ENCODE data around the gene TCP1. TPM values are rescaled to one million over a fixed set of nuclear protein-coding genes. Genes with fewer than 3 reads are reported as not detected.

The TCP1 gene
- total and polyA plus RNA-seq, 2 of the 13 experiments (the other 11 are each of a cell fraction or from before 2014, with no cell fraction given), result 116 to 553 TPM

DNA sequence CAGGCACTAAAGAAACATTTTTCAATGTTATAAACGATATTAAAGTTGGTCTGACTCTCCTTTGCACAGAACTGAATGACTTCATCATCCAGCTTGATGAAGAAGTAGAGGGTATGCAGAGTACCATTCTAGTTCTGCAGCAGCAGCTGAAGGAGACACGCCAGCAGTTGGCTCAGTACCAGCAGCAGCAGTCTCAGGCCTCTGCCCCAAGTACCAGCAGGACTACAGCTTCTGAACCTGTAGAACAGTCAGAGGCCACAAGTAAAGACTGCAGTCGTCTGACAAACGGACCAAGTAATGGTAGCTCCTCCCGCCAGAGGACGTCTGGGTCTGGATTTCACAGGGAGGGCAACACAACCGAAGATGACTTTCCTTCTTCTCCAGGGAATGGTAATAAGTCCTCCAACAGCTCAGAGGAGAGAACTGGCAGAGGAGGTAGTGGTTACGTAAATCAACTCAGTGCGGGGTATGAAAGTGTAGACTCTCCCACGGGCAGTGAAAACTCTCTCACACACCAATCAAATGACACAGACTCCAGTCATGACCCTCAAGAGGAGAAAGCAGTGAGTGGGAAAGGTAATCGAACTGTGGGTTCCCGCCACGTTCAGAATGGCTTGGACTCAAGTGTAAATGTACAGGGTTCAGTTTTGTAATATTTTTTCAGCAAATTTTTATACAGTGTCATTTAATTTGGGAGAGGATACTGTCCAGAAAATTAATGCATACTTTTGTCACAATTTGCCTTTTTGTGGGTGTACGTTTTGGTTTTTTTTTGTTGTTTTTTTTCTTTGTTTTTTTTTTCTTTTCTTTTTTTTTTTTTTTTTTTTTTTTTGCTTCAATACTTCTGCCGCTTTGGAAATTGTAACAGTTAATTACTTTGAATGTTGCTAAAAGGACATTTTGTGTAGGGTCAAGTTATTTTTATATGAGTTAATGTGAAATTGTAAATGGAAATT lies 34.2 kb downstream of the TCP1 start (continued):
- TF ChIP-seq KDM1A (CRISPR knock-in tag; IDR thresholded peaks at IDR 0.05) (no peak), RFX1 (IDR thresholded peaks at IDR 0.05) (no peak), ZNF17 (CRISPR knock-in tag; IDR thresholded peaks at IDR 0.05) (no peak), AGO2 (optimal IDR thresholded peaks at IDR 0.05; ENCODE audit: low read depth, low read length) (peak; percentile 50), DBP (CRISPR knock-in tag; IDR thresholded peaks at IDR 0.05; ENCODE audit: not compliant biosample characterization) (no peak), DNMT3B (CRISPR knock-in tag; conservative IDR thresholded peaks at IDR 0.05) (no peak), ZNF530 (CRISPR knock-in tag; IDR thresholded peaks at IDR 0.05; ENCODE audit: low read depth) (no peak), POLR2AphosphoS5 (IDR thresholded peaks at IDR 0.05; ENCODE audit: low read depth, low read length) (peak; percentile 10; the same call in 1 of the 2 replicates), RBM22 (optimal IDR thresholded peaks at IDR 0.05; ENCODE audit: low read length) (peak; percentile 40), ZNF672 (CRISPR knock-in tag; IDR thresholded peaks at IDR 0.05) (no peak), PHB2 (IDR thresholded peaks at IDR 0.05; ENCODE audit: partially characterized antibody) (no peak), SSRP1 (CRISPR knock-in tag; IDR thresholded peaks at IDR 0.05) (peak; percentile 79; the same call in 1 of the 2 replicates), ZNF607 (CRISPR knock-in tag; IDR thresholded peaks at IDR 0.05; ENCODE audit: borderline replicate concordance) (no peak), FOSL1 (CRISPR knock-in tag; IDR thresholded peaks at IDR 0.05; ENCODE audit: borderline replicate concordance) (no peak), TEAD2 (CRISPR knock-in tag; IDR thresholded peaks at IDR 0.05) (no peak)

All from HepG2 (cell line).